ENCODE results near the gene LEAP2. TPM values are rescaled to one million over a fixed set of nuclear protein-coding genes. Genes with fewer than 3 reads are reported as not detected.

Gene LEAP2
- total RNA-seq, 1 experiment from 2014 or later, result 0.36 TPM

GRCh38 chr5:132886064-132886823 lies 12.8 kb downstream of the LEAP2 start:
- Histone ChIP-seq H3K4me3 (ENCODE audit: low read length) (no peak overlapping the region), H3K27ac (ENCODE audit: low read length) (no peak overlapping the region), H3K27me3 (ENCODE audit: low read length) (no peaks in the 10 kb centered on the region), H4K20me1 (ENCODE audit: low read length) (no peaks in the 10 kb centered on the region), H2AFZ (ENCODE audit: low read length) (no peak overlapping the region), H3K36me3 (ENCODE audit: low read depth, low read length) (peaks cover 41% of the 10 kb centered on the region), H3K9ac (ENCODE audit: low read length) (no peak overlapping the region), H3K4me2 (ENCODE audit: low read length) (no peak overlapping the region), H3K9me2 (replicated peaks; ENCODE audit: low read length) (no peaks in the 10 kb centered on the region), H3K4me1 (ENCODE audit: insufficient read depth, low read length) (no peaks in the 10 kb centered on the region), H3K79me2 (ENCODE audit: low read length) (no peaks in the 10 kb centered on the region), H3F3A (ENCODE audit: low read length, unreplicated experiment) (no peaks in the 10 kb centered on the region), H3K9me3 (ENCODE audit: low read length) (no peaks in the 10 kb centered on the region)
- ChIA-PET POLR2A (ENCODE audit: unreplicated experiment) (no interaction called here), CTCF (no interaction called here)
- ATAC-seq (no peak), DNase-seq (no peak)
- intact Hi-C loops (cut with micrococcal nuclease), result no loop called here
- no peak for TF ChIP-seq CTCF (conservative IDR thresholded peaks at IDR 0.05; ENCODE audit: low read depth, low read length)
- TF ChIP-seq EZH2 (IDR thresholded peaks at IDR 0.05; ENCODE audit: low read length, unreplicated experiment), result no peak
- no peak for TF ChIP-seq EZH2phosphoT487 (IDR thresholded peaks at IDR 0.05; ENCODE audit: borderline replicate concordance, low read length)
- BruUV-seq (replicated peaks), result no TSS peak

- intact Hi-C loops (cut with micrococcal nuclease), result no loop called here
- no TSS peak for BruUV-seq (replicated peaks)
- ATAC-seq (no peak), DNase-seq (no peak)
- Histone ChIP-seq H4K20me1 (ENCODE audit: low read length) (no peaks in the 10 kb centered on the region), H3K4me1 (ENCODE audit: insufficient read depth, low read length) (no peaks in the 10 kb centered on the region), H3K9ac (ENCODE audit: low read length) (no peak overlapping the region), H3K4me2 (ENCODE audit: low read length) (no peak overlapping the region), H3K9me3 (ENCODE audit: low read length) (no peaks in the 10 kb centered on the region), H2AFZ (ENCODE audit: low read length) (no peak overlapping the region), H3K27me3 (ENCODE audit: low read length) (no peaks in the 10 kb centered on the region), H3F3A (ENCODE audit: low read length, unreplicated experiment) (no peaks in the 10 kb centered on the region), H3K4me3 (ENCODE audit: low read length) (no peak overlapping the region), H3K27ac (ENCODE audit: low read length) (no peak overlapping the region), H3K36me3 (ENCODE audit: low read depth, low read length) (peaks cover 43% of the 10 kb centered on the region), H3K9me2 (replicated peaks; ENCODE audit: low read length) (no peaks in the 10 kb centered on the region), H3K79me2 (ENCODE audit: low read length) (no peaks in the 10 kb centered on the region)
- no peak for TF ChIP-seq CTCF (conservative IDR thresholded peaks at IDR 0.05; ENCODE audit: low read depth, low read length)
- no peak for TF ChIP-seq EZH2phosphoT487 (IDR thresholded peaks at IDR 0.05; ENCODE audit: borderline replicate concordance, low read length)
- no peak for TF ChIP-seq EZH2 (IDR thresholded peaks at IDR 0.05; ENCODE audit: low read length, unreplicated experiment)
- POLR2A ChIA-PET (ENCODE audit: unreplicated experiment), result no interaction called here
- CTCF ChIA-PET, result no interaction called here
Measured at GRCh38 chr5:132887283-132887682, 13.8 kb downstream of the LEAP2 start.

GRCh38 chr5:132889501-132889900 lies 16.0 kb downstream of the LEAP2 start:
- no peak for TF ChIP-seq EZH2 (IDR thresholded peaks at IDR 0.05; ENCODE audit: low read length, unreplicated experiment)
- TF ChIP-seq CTCF (conservative IDR thresholded peaks at IDR 0.05; ENCODE audit: low read depth, low read length), result no peak
- peaks cover 49% of the 10 kb centered on the region for H3K36me3 ChIP-seq (ENCODE audit: low read depth, low read length)
- intact Hi-C loops (cut with micrococcal nuclease), result no loop called here
- no peak overlapping the region for H3K27ac ChIP-seq (ENCODE audit: low read length)
- ATAC-seq (no peak), DNase-seq (no peak)
- no peaks in the 10 kb centered on the region for H3K27me3 ChIP-seq (ENCODE audit: low read length)
- H4K20me1 ChIP-seq (ENCODE audit: low read length), result no peaks in the 10 kb centered on the region
- H2AFZ ChIP-seq (ENCODE audit: low read length), result no peak overlapping the region
- ChIA-PET POLR2A (ENCODE audit: unreplicated experiment) (no interaction called here), CTCF (no interaction called here)
- no peaks in the 10 kb centered on the region for H3K79me2 ChIP-seq (ENCODE audit: low read length)
- H3K4me1 ChIP-seq (ENCODE audit: insufficient read depth, low read length), result no peaks in the 10 kb centered on the region
- no peaks in the 10 kb centered on the region for H3K9me2 ChIP-seq (replicated peaks; ENCODE audit: low read length)
- H3K4me3 ChIP-seq (ENCODE audit: low read length), result no peak overlapping the region
- no TSS peak for BruUV-seq (replicated peaks)
- H3F3A ChIP-seq (ENCODE audit: low read length, unreplicated experiment), result no peaks in the 10 kb centered on the region
- no peak overlapping the region for H3K4me2 ChIP-seq (ENCODE audit: low read length)
- no peak overlapping the region for H3K9ac ChIP-seq (ENCODE audit: low read length)
- H3K9me3 ChIP-seq (ENCODE audit: low read length), result no peaks in the 10 kb centered on the region
